Measurements from ENCODE around the gene PFKFB4. TPM values are rescaled to one million over a fixed set of nuclear protein-coding genes. Genes with fewer than 3 reads are reported as not detected.
"Not testable (repeated sequence)": the region's sequence is repeated elsewhere in the genome, so short reads cannot be mapped to it uniquely, and the experiment has no call there.

PFKFB4 gene
- total RNA-seq, 2 donors from 2014 or later, result 9.9 to 89.0 TPM

- no peak for DNase-seq (ENCODE audit: low spot score)
- no peaks in the 10 kb centered on the region for H3K9me3 ChIP-seq
- TF ChIP-seq CTCF (IDR thresholded peaks at IDR 0.05), result no peak
- no peaks in the 10 kb centered on the region for H3K36me3 ChIP-seq
- WGBS, result 70% methylated on average over 4 of the region's 4 CpGs
- H3K27me3 ChIP-seq (replicated peaks; ENCODE audit: insufficient read depth), result no peaks in the 10 kb centered on the region
- intact Hi-C loops (cut with DNase I), result no loop called here
- H3K27ac ChIP-seq, result no peak overlapping the region
- H3K4me3 ChIP-seq, result no peak overlapping the region
- H3K4me1 ChIP-seq (replicated peaks), result peaks cover 10% of the 10 kb centered on the region
These were observed 82.0 kb downstream of the PFKFB4 start for GRCh38 chr3:48474619-48475018.

GRCh38 chr3:48474031-48474430, 82.6 kb downstream of the PFKFB4 start:
- peaks cover 16% of the 10 kb centered on the region for H3K4me1 ChIP-seq (replicated peaks)
- H3K9me3 ChIP-seq; DNase-seq (ENCODE audit: low spot score); intact Hi-C loops (cut with DNase I); H3K36me3 ChIP-seq; H3K4me3 ChIP-seq; H3K27me3 ChIP-seq (replicated peaks; ENCODE audit: insufficient read depth): not testable (repeated sequence)
- WGBS, result 94% methylated on average over 4 of the region's 4 CpGs
- peak overlapping the region in 1 of 2 donors; percentile 93 for H3K27ac ChIP-seq

- no peak overlapping the region for H3K4me3 ChIP-seq
- WGBS, result 64% methylated on average over 5 of the region's 5 CpGs
These were observed 83.0 kb downstream of the PFKFB4 start for GRCh38 chr3:48473617-48473952.

GRCh38 chr3:48472923-48473616, 83.5 kb downstream of the PFKFB4 start:
- H3K27ac ChIP-seq, result peak overlapping the region; percentile 93 to 98
- H3K36me3 ChIP-seq, result peaks cover 0 to 7% of the 10 kb centered on the region in 2 donors
- H3K27me3 ChIP-seq (replicated peaks; ENCODE audit: insufficient read depth), result no peaks in the 10 kb centered on the region
- DNase-seq (ENCODE audit: low spot score), result peak; percentile 88
- no peaks in the 10 kb centered on the region for H3K9me3 ChIP-seq
- WGBS, result 4% methylated on average over 17 of the region's 17 CpGs
- peaks cover 25% of the 10 kb centered on the region for H3K4me1 ChIP-seq (replicated peaks)
- intact Hi-C loops (cut with DNase I), result no loop called here
- TF ChIP-seq POLR2AphosphoS5 (IDR thresholded peaks at IDR 0.05), result peak; percentile 94
- peak in 2 of 4 experiments; percentile 45 to 46 for TF ChIP-seq CTCF (IDR thresholded peaks at IDR 0.05)
- peak; percentile 67 for TF ChIP-seq POLR2A (IDR thresholded peaks at IDR 0.05)
- peak overlapping the region; percentile 36 to 51 for H3K4me3 ChIP-seq

More at GRCh38 chr3:48473617-48473952, 83.0 kb downstream of the PFKFB4 start:
- DNase-seq (ENCODE audit: low spot score), result no peak
- peaks cover 0 to 6% of the 10 kb centered on the region in 2 donors for H3K36me3 ChIP-seq
- peak overlapping the region; percentile 93 to 98 for H3K27ac ChIP-seq
- TF ChIP-seq POLR2A (IDR thresholded peaks at IDR 0.05) (no peak), POLR2AphosphoS5 (IDR thresholded peaks at IDR 0.05) (no peak), CTCF (IDR thresholded peaks at IDR 0.05) (no peak)
- peaks cover 20% of the 10 kb centered on the region for H3K4me1 ChIP-seq (replicated peaks)
- no peaks in the 10 kb centered on the region for H3K9me3 ChIP-seq
- H3K27me3 ChIP-seq (replicated peaks; ENCODE audit: insufficient read depth), result no peaks in the 10 kb centered on the region
- intact Hi-C loops (cut with DNase I), result no loop called here

GRCh38 chr3:48472673-48472922, 84.0 kb downstream of the PFKFB4 start:
- Histone ChIP-seq H3K36me3 (peaks cover 0 to 7% of the 10 kb centered on the region in 2 donors), H3K27ac (peak overlapping the region; percentile 93 to 98), H3K4me1 (replicated peaks) (peaks cover 30% of the 10 kb centered on the region), H3K9me3 (no peaks in the 10 kb centered on the region), H3K27me3 (replicated peaks; ENCODE audit: insufficient read depth) (no peaks in the 10 kb centered on the region), H3K4me3 (peak overlapping the region; percentile 36 to 51)
- TF ChIP-seq POLR2AphosphoS5 (IDR thresholded peaks at IDR 0.05) (no peak), POLR2A (IDR thresholded peaks at IDR 0.05) (no peak), CTCF (IDR thresholded peaks at IDR 0.05) (no peak)
- intact Hi-C loops (cut with DNase I), result no loop called here
- no peak for DNase-seq (ENCODE audit: low spot score)
- WGBS, result 0% methylated on average over 5 of the region's 5 CpGs
